ENCODE measurements around the gene SLA2. TPM values are rescaled to one million over a fixed set of nuclear protein-coding genes. Genes with fewer than 3 reads are reported as not detected.
"Not testable (repeated sequence)": the region's sequence is repeated elsewhere in the genome, so short reads cannot be mapped to it uniquely, and the experiment has no call there.

SLA2 gene
- total RNA-seq, 1 experiment from 2014 or later, result 0.14 TPM

DNA sequence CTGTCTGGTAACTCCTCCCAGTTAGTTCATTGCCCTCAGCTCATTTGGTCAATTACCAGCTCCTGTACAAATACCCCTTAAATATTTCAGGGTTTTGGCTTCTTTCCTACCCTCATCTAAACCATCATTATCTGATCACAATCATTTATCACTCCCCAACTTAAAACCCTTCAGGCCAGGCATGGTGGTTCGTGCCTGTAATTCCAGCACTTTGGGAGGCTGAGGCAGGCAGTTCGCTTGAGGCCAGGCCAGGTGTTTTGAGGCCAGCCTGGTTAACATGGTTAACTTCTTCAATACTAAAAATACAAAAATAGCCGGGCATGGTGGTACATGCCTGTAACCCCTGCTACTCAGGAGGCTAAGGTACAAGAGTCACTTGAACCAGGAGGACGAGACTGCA, 63.2 kb downstream of the SLA2 start:
- no peak for DNase-seq
- Histone ChIP-seq H3K27me3 (ENCODE audit: control insufficient read depth, insufficient read depth, low read length) (no peaks in the 10 kb centered on the region), H3K36me3 (replicated peaks; ENCODE audit: control insufficient read depth, insufficient read depth, low read length) (peaks cover 22% of the 10 kb centered on the region), H3K4me3 (ENCODE audit: insufficient read depth, low read depth, low read length) (no peak overlapping the region)

DNA sequence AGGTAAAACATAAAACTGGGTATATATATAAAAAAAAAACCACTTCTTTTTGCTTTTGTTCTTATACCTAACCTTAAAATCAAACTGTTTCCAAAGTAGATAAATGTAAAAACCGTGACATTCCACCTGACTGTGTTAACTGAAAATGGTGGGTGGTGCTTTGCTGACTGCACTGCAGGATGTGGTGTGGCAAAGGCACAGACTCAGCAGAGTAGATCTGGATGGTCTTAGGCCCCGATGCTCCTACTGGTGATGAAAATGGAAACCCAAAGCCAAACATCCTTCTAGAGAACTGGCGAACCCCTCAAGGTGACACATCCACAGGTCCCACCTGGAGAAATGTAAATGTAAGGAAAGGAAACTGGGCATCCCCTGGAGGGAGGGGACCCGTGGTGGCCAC, 63.7 kb downstream of the SLA2 start:
- H3K4me3 ChIP-seq (ENCODE audit: insufficient read depth, low read depth, low read length), result no peak overlapping the region
- H3K27me3 ChIP-seq (ENCODE audit: control insufficient read depth, insufficient read depth, low read length), result no peaks in the 10 kb centered on the region
- H3K36me3 ChIP-seq (replicated peaks; ENCODE audit: control insufficient read depth, insufficient read depth, low read length), result peaks cover 22% of the 10 kb centered on the region
- no peak for DNase-seq

DNA sequence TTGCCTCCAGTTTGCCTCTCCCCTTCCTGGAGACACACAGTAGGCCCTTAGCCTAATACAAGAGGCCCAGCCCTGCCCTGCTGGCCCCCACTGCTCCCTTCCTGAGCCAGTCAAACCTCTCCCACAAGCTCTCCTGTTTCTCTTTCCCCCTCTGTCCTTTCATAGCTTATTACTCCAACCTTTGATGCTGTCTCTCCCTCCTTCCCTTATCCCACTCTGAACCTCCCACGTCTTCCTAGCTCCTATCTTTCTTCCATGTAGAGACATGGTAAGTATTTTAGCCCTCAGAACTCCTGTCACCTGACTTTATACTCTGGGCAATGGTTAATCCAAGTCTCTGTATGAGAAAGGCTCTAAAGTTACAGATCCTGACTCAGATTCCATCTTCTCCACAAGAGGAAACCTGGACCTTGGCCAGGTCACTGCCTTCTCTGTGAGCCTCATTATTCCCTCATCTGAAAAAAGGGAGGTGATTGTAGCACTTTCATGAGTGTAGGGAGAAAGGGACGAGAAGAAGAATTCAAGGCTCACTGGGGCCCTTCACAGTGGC, 65.9 kb downstream of the SLA2 start:
- Histone ChIP-seq H3K4me3 (ENCODE audit: insufficient read depth, low read depth, low read length) (no peak overlapping the region), H3K36me3 (replicated peaks; ENCODE audit: control insufficient read depth, insufficient read depth, low read length) (peaks cover 18% of the 10 kb centered on the region), H3K27me3 (ENCODE audit: control insufficient read depth, insufficient read depth, low read length) (no peaks in the 10 kb centered on the region)
- no peak for DNase-seq

DNA sequence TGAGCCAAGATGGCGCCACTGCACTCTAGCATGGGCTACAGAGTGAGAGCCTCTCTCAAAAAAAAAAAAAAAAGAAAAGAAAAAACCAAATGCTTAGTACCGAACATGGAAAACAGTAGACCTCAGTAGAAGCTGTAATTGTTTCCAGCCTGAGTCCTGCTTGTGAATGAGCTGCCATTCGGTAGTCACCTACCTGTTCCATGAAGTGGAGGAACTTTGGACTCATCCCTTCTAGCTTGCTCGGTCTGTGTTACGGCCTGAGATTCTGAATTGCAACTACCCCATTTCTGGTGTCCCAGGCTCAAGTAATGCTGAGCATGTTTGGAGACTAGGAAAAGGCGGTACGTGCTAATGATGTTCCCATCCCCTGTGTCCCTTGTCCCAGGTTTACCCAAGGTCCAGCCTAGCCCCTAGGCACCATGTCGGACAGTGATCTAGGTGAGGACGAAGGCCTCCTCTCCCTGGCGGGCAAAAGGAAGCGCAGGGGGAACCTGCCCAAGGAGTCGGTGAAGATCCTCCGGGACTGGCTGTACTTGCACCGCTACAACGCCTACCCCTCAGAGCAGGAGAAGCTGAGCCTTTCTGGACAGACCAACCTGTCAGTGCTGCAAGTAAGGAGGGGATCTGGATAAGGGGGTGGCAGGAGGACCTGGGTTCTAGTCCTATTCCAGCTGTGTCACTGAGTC, 67.5 kb downstream of the SLA2 start:
- Histone ChIP-seq H3K36me3 (replicated peaks; ENCODE audit: control insufficient read depth, insufficient read depth, low read length) (peaks cover 18% of the 10 kb centered on the region), H3K27me3 (ENCODE audit: control insufficient read depth, insufficient read depth, low read length) (no peaks in the 10 kb centered on the region), H3K4me3 (ENCODE audit: insufficient read depth, low read depth, low read length) (no peak overlapping the region)
- DNase-seq, result no peak

DNA sequence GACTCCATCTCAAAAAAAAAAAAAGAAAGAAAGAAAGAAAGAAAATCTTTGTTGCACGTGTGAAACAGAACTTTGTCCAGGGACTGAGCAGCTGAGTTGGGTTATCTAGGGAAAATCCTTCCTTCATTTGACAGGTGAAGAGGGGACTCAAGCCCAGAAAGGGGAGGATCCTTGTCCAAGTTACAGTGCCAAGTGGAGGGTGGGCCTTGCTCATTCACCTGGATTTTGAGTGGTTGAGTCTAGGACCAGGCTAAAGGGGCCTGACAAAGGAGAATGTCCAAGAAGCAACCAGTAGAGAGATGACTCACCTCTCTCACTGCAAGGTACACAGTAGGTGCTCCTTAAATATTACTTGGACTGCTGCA, 69.9 kb downstream of the SLA2 start:
- H3K4me3 ChIP-seq (ENCODE audit: insufficient read depth, low read depth, low read length), result no peak overlapping the region
- no peak for DNase-seq
- H3K27me3 ChIP-seq (ENCODE audit: control insufficient read depth, insufficient read depth, low read length), result no peaks in the 10 kb centered on the region
- peaks cover 13% of the 10 kb centered on the region for H3K36me3 ChIP-seq (replicated peaks; ENCODE audit: control insufficient read depth, insufficient read depth, low read length)

DNA sequence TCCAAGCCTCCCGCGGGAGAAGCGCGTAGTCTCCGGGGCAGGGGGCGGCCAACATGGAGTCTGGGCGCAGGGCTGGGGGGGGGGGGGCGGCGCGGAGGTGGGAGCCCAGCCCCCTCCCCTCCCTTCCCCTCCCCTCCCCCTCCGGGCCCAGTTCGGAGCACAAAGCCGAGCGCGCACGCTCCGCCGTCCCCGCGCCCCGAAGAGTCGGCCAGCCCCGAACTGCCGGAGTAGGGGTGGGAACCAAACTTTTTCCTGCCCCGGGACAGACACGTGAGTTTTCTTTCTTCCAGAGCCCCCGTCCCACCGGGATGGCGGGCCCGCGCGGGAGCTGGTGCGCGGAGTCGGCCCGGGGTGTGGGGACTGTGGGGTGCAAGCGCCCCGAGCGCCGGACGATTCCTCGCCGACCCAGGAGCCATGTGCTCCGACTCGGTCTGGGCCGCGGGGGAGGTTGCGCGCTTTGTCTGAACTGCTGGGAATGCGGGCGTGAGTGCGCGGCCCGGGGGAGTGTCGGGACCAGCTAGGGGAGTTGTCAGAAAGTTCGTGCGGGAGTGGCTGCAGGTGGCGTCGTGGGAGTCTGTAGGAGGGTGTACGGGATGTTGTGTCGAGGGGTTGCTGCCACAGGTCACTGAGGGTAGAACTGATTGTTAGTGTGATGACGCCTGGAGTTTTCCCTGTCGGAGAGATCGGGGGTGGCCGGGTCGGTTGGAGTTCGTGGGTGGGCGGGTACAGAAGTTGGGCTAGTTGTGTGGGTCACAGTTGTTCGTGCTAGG, 71.4 kb downstream of the SLA2 start:
- peak overlapping the region; percentile 83 for H3K4me3 ChIP-seq (ENCODE audit: insufficient read depth, low read depth, low read length)
- no peaks in the 10 kb centered on the region for H3K27me3 ChIP-seq (ENCODE audit: control insufficient read depth, insufficient read depth, low read length)

DNA sequence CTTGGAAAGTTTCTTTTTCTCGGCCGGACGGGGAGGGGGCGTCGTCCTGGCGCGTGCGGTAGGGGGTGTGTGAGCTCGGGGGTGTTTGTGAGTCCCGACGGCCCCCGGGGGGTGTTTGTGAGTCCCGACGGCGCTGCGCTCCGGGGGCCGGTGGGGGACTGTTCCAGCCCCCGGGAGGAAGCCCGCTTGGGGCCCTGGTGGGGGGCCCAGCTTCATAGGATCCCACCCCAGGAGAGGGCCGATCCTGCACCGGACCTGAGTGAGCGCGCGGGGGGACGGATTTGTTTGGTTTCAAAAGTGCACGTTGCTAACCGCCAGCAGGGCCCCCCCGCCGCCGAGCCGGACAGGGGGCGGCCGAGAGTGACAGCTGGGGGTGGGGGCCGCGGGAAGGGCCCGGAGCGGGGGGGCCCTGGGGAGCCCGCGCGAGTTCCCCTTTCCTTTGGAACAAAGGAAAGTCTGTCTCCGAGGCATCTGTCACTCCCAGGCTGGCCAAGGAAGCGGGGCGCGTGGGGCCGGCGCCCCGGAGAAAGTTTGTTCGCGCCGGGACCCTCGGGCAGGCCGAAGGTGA, 72.1 kb downstream of the SLA2 start:
- no peak for DNase-seq
- no peaks in the 10 kb centered on the region for H3K27me3 ChIP-seq (ENCODE audit: control insufficient read depth, insufficient read depth, low read length)
- peaks cover 4% of the 10 kb centered on the region for H3K36me3 ChIP-seq (replicated peaks; ENCODE audit: control insufficient read depth, insufficient read depth, low read length)
- peak overlapping the region; percentile 83 for H3K4me3 ChIP-seq (ENCODE audit: insufficient read depth, low read depth, low read length)

More for the DNA sequence above, 71.4 kb downstream of the SLA2 start:
- DNase-seq, result peak; percentile 91
- peaks cover 6% of the 10 kb centered on the region for H3K36me3 ChIP-seq (replicated peaks; ENCODE audit: control insufficient read depth, insufficient read depth, low read length)

DNA sequence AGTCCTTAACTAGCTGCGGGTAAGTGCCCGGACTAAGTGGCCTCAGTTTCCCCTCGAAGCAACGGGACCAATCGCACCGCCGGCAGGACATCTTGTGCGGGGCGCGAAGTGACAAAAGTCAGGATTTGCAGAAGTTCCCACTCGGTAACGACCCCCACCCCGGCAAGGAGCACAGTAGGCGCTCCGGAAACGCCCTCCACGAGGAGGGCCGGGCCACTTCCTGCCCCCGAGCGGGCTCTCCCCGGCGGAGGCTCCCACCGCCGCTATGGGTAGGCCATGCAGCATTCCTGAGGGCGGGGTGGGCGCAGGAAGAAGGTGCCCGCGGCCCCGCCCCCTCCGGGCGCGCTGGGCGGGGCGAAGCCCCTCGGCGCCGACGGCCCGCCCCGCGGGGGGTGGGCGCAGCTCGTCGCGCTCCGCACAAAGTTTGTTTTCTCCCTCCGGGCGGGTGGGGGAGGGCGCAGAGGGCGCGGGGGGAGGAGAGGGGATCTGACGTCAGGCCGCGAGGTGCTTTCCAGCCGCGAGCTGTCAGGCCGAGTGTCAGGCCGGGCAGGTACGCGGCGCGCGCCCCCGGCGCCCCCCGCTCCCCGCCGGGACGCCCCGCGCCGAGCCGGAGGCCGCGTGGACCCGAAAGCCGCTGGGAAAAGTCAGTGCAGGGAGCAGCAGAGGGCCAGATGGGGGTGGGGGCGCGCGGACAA, 72.7 kb downstream of the SLA2 start, which contains the start of gene TGIF2:
TGIF2 (plus strand) TSS at position 495 of the 695 bp plus-strand sequence. CDS start 5,178 bp downstream, outside the sequence.
- Histone ChIP-seq H3K4me3 (ENCODE audit: insufficient read depth, low read depth, low read length) (peak within 1 kb of the TSS; percentile 83), H3K36me3 (replicated peaks; ENCODE audit: control insufficient read depth, insufficient read depth, low read length) (no peaks in the 10 kb centered on the region), H3K27me3 (ENCODE audit: control insufficient read depth, insufficient read depth, low read length) (no peaks in the 10 kb centered on the region)
- DNase-seq, result peak; percentile 99

DNA sequence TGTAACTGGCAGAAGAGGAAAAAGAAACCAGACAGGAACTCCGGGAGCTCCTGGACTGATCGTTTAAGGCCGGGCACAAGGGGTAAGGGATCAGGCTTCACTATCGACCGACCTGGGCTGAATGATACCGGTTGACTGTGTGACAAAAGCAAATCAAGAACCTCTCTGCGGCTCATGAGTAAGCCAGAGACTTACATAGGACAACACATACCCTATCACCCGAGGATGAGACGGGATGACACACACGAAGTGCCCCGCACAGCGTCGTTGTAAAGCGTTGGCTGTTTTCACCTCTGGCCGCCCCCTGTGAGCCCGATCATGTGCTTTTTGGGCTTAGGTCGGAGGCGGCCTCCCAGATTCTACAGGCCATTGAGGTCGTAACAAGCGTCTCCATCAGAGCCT, 73.3 kb downstream of the SLA2 start:
- peak; percentile 51 for DNase-seq
- no peaks in the 10 kb centered on the region for H3K27me3 ChIP-seq (ENCODE audit: control insufficient read depth, insufficient read depth, low read length)
- peak overlapping the region; percentile 66 for H3K4me3 ChIP-seq (ENCODE audit: insufficient read depth, low read depth, low read length)
- no peaks in the 10 kb centered on the region for H3K36me3 ChIP-seq (replicated peaks; ENCODE audit: control insufficient read depth, insufficient read depth, low read length)

DNA sequence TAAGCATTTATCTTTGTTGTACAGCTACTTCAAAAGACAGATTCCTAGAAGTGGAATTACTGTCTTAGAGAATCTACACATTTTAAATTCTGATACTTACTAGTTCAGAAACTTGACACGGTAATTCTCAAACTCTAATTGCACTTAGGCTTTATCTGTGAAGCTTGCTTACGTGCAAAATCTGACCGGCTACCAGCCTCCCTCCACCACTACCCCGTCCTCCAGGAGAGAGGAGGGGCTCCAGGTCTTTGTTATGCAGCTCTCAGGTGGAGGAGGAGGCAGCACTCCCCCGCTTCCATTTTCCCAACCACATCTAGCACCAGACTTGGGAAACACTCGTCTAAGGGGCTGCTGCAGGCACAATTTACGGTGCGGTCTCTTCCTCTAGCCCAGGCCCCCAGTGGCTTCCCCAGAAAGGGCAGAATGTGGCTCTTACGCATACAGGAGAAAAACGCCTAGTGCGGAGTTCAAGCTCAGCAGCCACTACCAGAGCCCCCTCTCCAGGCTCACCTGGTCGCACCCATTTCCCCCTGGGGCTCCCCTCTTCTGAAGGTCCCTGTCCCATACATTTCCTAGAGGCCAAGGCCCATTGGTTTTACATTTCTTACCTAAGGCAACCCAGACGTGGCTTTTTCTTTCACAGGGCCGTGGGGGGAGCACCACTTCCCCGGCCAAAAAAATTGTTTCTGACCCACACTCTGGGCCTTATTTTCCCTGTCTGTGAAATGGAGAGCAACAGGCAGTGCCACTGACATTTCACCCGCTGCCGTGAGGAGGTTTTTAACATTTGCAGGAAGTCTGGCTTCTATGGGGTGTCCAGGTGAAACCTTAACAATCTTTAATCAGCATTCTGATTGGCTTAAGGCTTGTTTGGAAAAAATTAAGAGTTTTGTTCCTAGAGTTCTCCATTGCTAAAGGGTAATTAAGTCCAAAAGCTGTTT, 74.2 kb downstream of the SLA2 start:
- no peaks in the 10 kb centered on the region; the same call in 1 of the 2 replicates for H3K36me3 ChIP-seq (replicated peaks; ENCODE audit: control insufficient read depth, insufficient read depth, low read length)
- H3K27me3 ChIP-seq (ENCODE audit: control insufficient read depth, insufficient read depth, low read length), result no peaks in the 10 kb centered on the region
- H3K4me3 ChIP-seq (ENCODE audit: insufficient read depth, low read depth, low read length), result peak overlapping the region; percentile 66
- DNase-seq, result peak; percentile 91

DNA sequence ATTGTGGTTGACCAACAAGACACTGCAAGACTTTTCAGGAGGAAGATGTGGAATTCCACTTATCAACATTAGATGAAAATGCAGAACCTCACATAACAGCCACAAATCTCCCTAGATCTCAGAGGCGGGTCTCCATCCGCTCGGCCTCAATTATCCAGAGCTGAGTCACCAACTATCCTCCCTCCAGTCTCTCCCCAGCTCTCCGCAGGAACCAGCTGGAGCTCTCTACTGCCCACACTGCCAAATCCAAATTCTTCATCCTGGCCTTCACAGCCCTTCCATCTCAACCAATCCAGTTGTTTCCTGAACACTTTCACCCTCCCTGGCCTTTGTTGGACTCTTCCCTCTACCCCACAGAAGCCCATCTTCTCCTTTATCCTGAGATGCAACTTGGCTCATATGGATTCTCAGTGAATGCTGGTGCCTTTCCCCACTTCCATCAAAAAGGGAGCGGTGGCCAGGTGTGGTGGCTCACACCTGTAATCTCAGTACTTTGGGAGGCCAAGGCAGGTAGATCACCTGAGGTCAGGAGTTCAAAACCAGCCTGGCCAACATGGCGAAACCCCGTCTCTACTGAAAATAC, 76.1 kb downstream of the SLA2 start:
- DNase-seq, result no peak
- Histone ChIP-seq H3K27me3 (ENCODE audit: control insufficient read depth, insufficient read depth, low read length) (no peaks in the 10 kb centered on the region), H3K36me3 (replicated peaks; ENCODE audit: control insufficient read depth, insufficient read depth, low read length) (no peaks in the 10 kb centered on the region; the same call in 1 of the 2 replicates), H3K4me3 (ENCODE audit: insufficient read depth, low read depth, low read length) (no peak overlapping the region)

DNA sequence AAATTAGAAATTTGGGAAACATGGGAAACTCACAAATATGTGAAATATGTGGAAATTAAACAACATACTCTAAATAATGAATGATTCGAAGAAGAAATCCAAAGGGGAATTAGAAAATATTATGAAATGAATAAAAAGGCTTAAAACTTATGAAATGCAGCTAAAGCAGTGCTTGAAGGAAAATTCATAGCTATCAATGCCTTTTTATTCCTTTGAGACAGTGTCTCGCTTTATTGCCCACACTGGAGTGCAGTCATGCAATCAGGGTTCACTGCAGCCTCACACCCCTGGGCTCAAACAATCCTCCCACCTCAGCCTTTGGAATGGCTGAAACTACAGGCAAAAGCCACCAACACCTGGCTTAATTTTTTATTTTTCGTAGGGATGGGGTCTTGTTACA, 80.5 kb downstream of the SLA2 start:
- DNase-seq, result no peak
- Histone ChIP-seq H3K36me3 (replicated peaks; ENCODE audit: control insufficient read depth, insufficient read depth, low read length) (no peaks in the 10 kb centered on the region; the same call in 1 of the 2 replicates), H3K27me3 (ENCODE audit: control insufficient read depth, insufficient read depth, low read length) (no peaks in the 10 kb centered on the region), H3K4me3 (ENCODE audit: insufficient read depth, low read depth, low read length) (no peak overlapping the region)

DNA sequence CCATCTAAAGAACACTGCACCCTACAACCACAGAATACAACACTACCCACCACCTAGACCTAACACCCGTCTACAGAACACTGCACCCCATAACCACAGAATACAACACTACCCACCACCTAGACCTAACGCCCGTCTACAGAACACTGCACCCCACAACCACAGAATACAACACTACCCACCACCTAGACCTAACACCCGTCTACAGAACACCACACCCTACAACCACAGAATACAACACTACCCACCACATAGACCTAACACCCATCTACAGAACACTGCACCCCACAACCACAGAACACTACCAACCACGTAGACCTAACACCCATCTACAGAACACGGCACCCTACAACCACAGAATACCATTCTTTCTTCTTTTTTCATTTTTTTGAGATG, 81.3 kb downstream of the SLA2 start:
- DNase-seq; H3K36me3 ChIP-seq (replicated peaks; ENCODE audit: control insufficient read depth, insufficient read depth, low read length); H3K27me3 ChIP-seq (ENCODE audit: control insufficient read depth, insufficient read depth, low read length); H3K4me3 ChIP-seq (ENCODE audit: insufficient read depth, low read depth, low read length): not testable (repeated sequence)
